HG02840 (cell line): ENCODE data around the gene SETBP1.
"Not testable (repeated sequence)": the region's sequence is repeated elsewhere in the genome, so short reads cannot be mapped to it uniquely, and the experiment has no call there.

Source experiments
- ATAC-seq: cut with Tn5 transposase; IDR thresholded peaks from one replicate; pipeline ENCODE4 v1.9.1; 2021; ENCODE audit warnings: mild to moderate bottlenecking, moderate library complexity, moderate number of reproducible peaks; ENCODE audit not compliant: unreplicated experiment, low FRiP score

SETBP1 gene

GRCh38 chr18:44782617-44783016 is 101.9 kb downstream of the SETBP1 start:
- ATAC-seq = no peak

GRCh38 chr18:44783371-44783770 is 102.7 kb downstream of the SETBP1 start:
- no peak for ATAC-seq

- ATAC-seq = no peak
Measured at GRCh38 chr18:44786257-44786656, 105.6 kb downstream of the SETBP1 start.

GRCh38 chr18:44786688-44787087 is 106.0 kb downstream of the SETBP1 start:
- no peak for ATAC-seq

- ATAC-seq = no peak
Measured at GRCh38 chr18:44788334-44788733, 107.6 kb downstream of the SETBP1 start.

GRCh38 chr18:44789710-44790109 is 109.0 kb downstream of the SETBP1 start:
- no peak for ATAC-seq

- ATAC-seq = no peak
Measured at GRCh38 chr18:44790860-44791259, 110.2 kb downstream of the SETBP1 start.

- ATAC-seq = no peak
Measured at GRCh38 chr18:44791520-44791919, 110.8 kb downstream of the SETBP1 start.

- ATAC-seq = no peak
Measured at GRCh38 chr18:44792456-44793061, 111.9 kb downstream of the SETBP1 start.

GRCh38 chr18:44793194-44793593 is 112.5 kb downstream of the SETBP1 start:
- no peak for ATAC-seq

GRCh38 chr18:44793685-44794084 is 113.0 kb downstream of the SETBP1 start:
- no peak for ATAC-seq

GRCh38 chr18:44795241-44795640 is 114.6 kb downstream of the SETBP1 start:
- no peak for ATAC-seq

- ATAC-seq = no peak
Measured at GRCh38 chr18:44796429-44797428, 116.0 kb downstream of the SETBP1 start.

GRCh38 chr18:44798433-44799048 is 117.9 kb downstream of the SETBP1 start:
- ATAC-seq = no peak

GRCh38 chr18:44799382-44799906 is 118.8 kb downstream of the SETBP1 start:
- ATAC-seq = peak; percentile 16

GRCh38 chr18:44799907-44800421 is 119.3 kb downstream of the SETBP1 start:
- peak; percentile 50 for ATAC-seq

GRCh38 chr18:44800766-44801165 is 120.1 kb downstream of the SETBP1 start:
- ATAC-seq = not testable (repeated sequence)

- no peak for ATAC-seq
Measured at GRCh38 chr18:44801781-44802180, 121.1 kb downstream of the SETBP1 start.

- no peak for ATAC-seq
Measured at GRCh38 chr18:44802508-44802907, 121.8 kb downstream of the SETBP1 start.

GRCh38 chr18:44803019-44803650 is 122.4 kb downstream of the SETBP1 start:
- ATAC-seq = no peak
